Naive thymus-derived CD4-positive, alpha-beta T cell (primary cell): ENCODE data around the gene ANKRA2. TPM values are rescaled to one million over a fixed set of nuclear protein-coding genes. Genes with fewer than 3 reads are reported as not detected.
A peak's percentile ranks its signal among the peaks of the same experiment; 100 is the strongest.

ENCODE experiments used
- ATAC-seq: fragments of 150-1000 bp; cut with Tn5 transposase; 2 replicates; pipeline ENCODE4 v1.10.0; 2021; ENCODE audit warnings: mild to moderate bottlenecking, moderate library complexity
- CTCF ChIA-PET: fragments of 350-600 bp; sonication (Branson Sonifier 250); formaldehyde crosslinking; loops from one replicate; lab custom pipeline; 2021; ENCODE audit warnings: antibody characterized with exemption; lab: Charles Lee
- POLR2A ChIA-PET: fragments of 350-600 bp; sonication (Branson Sonifier 250); formaldehyde crosslinking; loops from one replicate; lab custom pipeline; 2021; ENCODE audit warnings: antibody characterized with exemption, inconsistent platforms; lab: Charles Lee
- DNase-seq, 9 donors: peaks; one replicate each; pipeline versions ENCODE4 v3.0.0 to v3.0.0-alpha.2; 2020 to 2022; ENCODE audit warnings: mixed read lengths in 1 of 9
- H3K27ac ChIP-seq: one replicate; pipeline ENCODE4 v1.7.0; 2013; ENCODE audit warnings: mild to moderate bottlenecking, low read depth, low read length, moderate library complexity
- H3K27me3 ChIP-seq, 2 donors: one replicate each; pipeline ENCODE4 v1.7.0; 2013; ENCODE audit warnings: low read length in 2 of 2, mild to moderate bottlenecking in 2 of 2, moderate library complexity in 2 of 2; ENCODE audit not compliant: control insufficient read depth in 2 of 2, insufficient read depth in 2 of 2
- H3K36me3 ChIP-seq, 3 experiments: 1 replicate in 2 of 3; 2 replicates in 1 of 3; pipeline ENCODE4 v1.7.0; 2013; ENCODE audit warnings: low read length in 3 of 3, mild to moderate bottlenecking in 3 of 3, moderate library complexity in 1 of 3; ENCODE audit not compliant: insufficient read depth in 3 of 3, control insufficient read depth in 2 of 3
- H3K4me1 ChIP-seq, 2 donors: one replicate each; pipeline ENCODE4 v1.7.0; 2013; ENCODE audit warnings: low read length in 2 of 2, mild to moderate bottlenecking in 2 of 2, moderate library complexity in 1 of 2; ENCODE audit not compliant: control insufficient read depth in 2 of 2, insufficient read depth in 2 of 2
- H3K4me3 ChIP-seq: 2 replicates; pipeline ENCODE4 v1.7.0; 2013; ENCODE audit warnings: mild to moderate bottlenecking, low read length
- H3K9me3 ChIP-seq, 3 experiments: 1 replicate in 2 of 3; 2 replicates in 1 of 3; pipeline ENCODE4 v1.7.0; 2013; ENCODE audit warnings: low read length in 3 of 3; ENCODE audit not compliant: control insufficient read depth in 2 of 3
- H3K27ac Mint-ChIP-seq, 9 donors: one replicate each; pipeline ENCODE4 v1.8.0; 2020 to 2022; ENCODE audit warnings: mixed read lengths in 9 of 9, mild to moderate bottlenecking in 8 of 9, moderate library complexity in 5 of 9, inconsistent platforms in 2 of 9
- H3K27me3 Mint-ChIP-seq, 5 donors: one replicate each; pipeline ENCODE4 v1.8.0; 2021 to 2022; ENCODE audit warnings: mixed read lengths in 5 of 5, mild to moderate bottlenecking in 1 of 5
- H3K36me3 Mint-ChIP-seq, 5 donors: one replicate each; pipeline ENCODE4 v1.8.0; 2020 to 2022; ENCODE audit warnings: mixed read lengths in 5 of 5, mild to moderate bottlenecking in 3 of 5, inconsistent platforms in 1 of 5
- H3K4me1 Mint-ChIP-seq, 7 donors: one replicate each; pipeline ENCODE4 v1.8.0; 2020 to 2022; ENCODE audit warnings: mixed read lengths in 7 of 7, mild to moderate bottlenecking in 3 of 7, inconsistent platforms in 1 of 7
- H3K4me3 Mint-ChIP-seq, 10 donors: one replicate each; pipeline ENCODE4 v1.8.0; 2020 to 2022; ENCODE audit warnings: mild to moderate bottlenecking in 10 of 10, mixed read lengths in 10 of 10, moderate library complexity in 6 of 10, inconsistent platforms in 2 of 10
- H3K9me3 Mint-ChIP-seq, 11 donors: one replicate each; pipeline ENCODE4 v1.8.0; 2020 to 2022; ENCODE audit warnings: mixed read lengths in 11 of 11, mild to moderate bottlenecking in 4 of 11, inconsistent platforms in 1 of 11, moderate library complexity in 1 of 11
- intact Hi-C, 2 donors: fragments of 100-400 bp; cut with micrococcal nuclease; formaldehyde crosslinking; loops; one replicate each; pipeline ENCODE4 v1.15.1; 2023
- polyA plus RNA-seq, 2 donors: library from polyadenylated mRNA; unstranded; fragments of 300-500 nt; fragmentation: Illumina TruSeq; gene quantifications; one replicate each; pipeline ENCODE4 v1.2.3, GENCODE V29; 2021
- total RNA-seq, 6 experiments: library from RNA in 5 of 6; stranded (reverse) in 5 of 6; gene quantifications; 1 replicate in 5 of 6; 2 replicates in 1 of 6; pipeline ENCODE4 v1.2.3 and lab custom pipeline; 2021 to 2026

ANKRA2 gene
- total and polyA plus RNA-seq, 7 experiments from 2014 or later = 19.6 to 57.8 (median 31.2) TPM

DNA sequence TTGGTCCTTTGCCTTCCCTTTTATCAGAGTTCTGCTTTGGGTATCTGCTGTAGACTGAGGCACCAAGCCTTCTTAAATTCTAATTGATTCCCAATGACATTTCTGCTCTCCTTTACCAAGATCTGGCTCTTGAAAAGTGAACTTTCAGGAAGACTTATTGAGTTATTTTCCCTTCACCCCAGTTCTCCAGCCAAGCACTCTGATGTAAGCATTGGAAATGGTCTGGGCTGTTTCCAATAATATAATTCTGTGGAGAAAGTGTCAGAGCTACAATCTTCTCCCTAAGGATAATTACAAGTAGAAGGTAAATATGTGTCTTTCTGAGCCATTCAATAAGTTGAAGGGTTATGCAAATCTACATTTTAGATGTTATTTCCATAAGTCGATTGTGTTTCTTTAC is 36.4 kb downstream of the ANKRA2 start:
- H3K27ac Mint-ChIP-seq = no peak overlapping the region
- DNase-seq (no peak), ATAC-seq (no peak)
- H3K4me1 ChIP-seq = no peaks in the 10 kb centered on the region
- no peaks in the 10 kb centered on the region for H3K27me3 ChIP-seq
- ChIA-PET CTCF (interaction anchor here (0.6 to 1.8 kb wide), 2 partner anchors 9 kb away, joined by 3 to 6 read pairs; no protein-coding TSS in a partner anchor), POLR2A (no interaction called here)
- H3K9me3 Mint-ChIP-seq = no peaks in the 10 kb centered on the region
- H3K4me3 Mint-ChIP-seq = no peak overlapping the region
- H3K9me3 ChIP-seq = no peaks in the 10 kb centered on the region
- H3K36me3 ChIP-seq = no peaks in the 10 kb centered on the region
- no peaks in the 10 kb centered on the region for H3K4me1 Mint-ChIP-seq
- H3K36me3 Mint-ChIP-seq = no peaks in the 10 kb centered on the region
- H3K27me3 Mint-ChIP-seq = peaks cover 7 to 50% (median 27%) of the 10 kb centered on the region in 5 donors
- H3K4me3 ChIP-seq = no peak overlapping the region
- intact Hi-C loops = no loop called here
- no peak overlapping the region for H3K27ac ChIP-seq

DNA sequence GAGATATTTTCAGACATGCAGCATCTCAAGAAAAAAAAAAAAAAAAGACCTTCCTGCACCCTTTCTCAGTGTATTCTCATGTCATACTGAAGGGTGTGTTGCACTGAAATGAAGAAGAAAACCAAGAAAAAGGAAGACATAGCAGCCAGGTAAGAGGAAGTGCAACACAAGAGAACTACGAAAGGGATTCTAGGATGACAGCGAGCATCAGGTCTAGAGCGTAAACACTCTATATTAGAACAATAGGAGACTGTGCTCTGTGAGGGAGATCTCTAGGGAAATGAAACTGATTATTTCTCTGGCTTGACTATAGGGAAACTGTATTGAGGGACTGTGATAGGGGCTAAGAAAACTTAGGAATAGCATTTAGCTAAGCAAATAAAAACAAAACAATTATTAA is 37.2 kb downstream of the ANKRA2 start:
- no peak overlapping the region for H3K4me3 Mint-ChIP-seq
- CTCF ChIA-PET = interaction anchor here (0.6 kb wide), 1 partner anchor 8 kb away, joined by 3 read pairs; no protein-coding TSS in a partner anchor
- peaks cover 7 to 47% (median 20%) of the 10 kb centered on the region in 5 donors for H3K27me3 Mint-ChIP-seq
- H3K4me1 ChIP-seq = no peaks in the 10 kb centered on the region
- POLR2A ChIA-PET = no interaction called here
- H3K9me3 ChIP-seq = no peaks in the 10 kb centered on the region
- DNase-seq = no peak
- intact Hi-C loops = no loop called here
- ATAC-seq = no peak
- no peak overlapping the region for H3K27ac ChIP-seq
- no peaks in the 10 kb centered on the region for H3K4me1 Mint-ChIP-seq
- no peaks in the 10 kb centered on the region for H3K27me3 ChIP-seq
- no peaks in the 10 kb centered on the region for H3K9me3 Mint-ChIP-seq
- H3K4me3 ChIP-seq = no peak overlapping the region
- no peak overlapping the region for H3K27ac Mint-ChIP-seq
- H3K36me3 ChIP-seq = no peaks in the 10 kb centered on the region
- no peaks in the 10 kb centered on the region for H3K36me3 Mint-ChIP-seq

DNA sequence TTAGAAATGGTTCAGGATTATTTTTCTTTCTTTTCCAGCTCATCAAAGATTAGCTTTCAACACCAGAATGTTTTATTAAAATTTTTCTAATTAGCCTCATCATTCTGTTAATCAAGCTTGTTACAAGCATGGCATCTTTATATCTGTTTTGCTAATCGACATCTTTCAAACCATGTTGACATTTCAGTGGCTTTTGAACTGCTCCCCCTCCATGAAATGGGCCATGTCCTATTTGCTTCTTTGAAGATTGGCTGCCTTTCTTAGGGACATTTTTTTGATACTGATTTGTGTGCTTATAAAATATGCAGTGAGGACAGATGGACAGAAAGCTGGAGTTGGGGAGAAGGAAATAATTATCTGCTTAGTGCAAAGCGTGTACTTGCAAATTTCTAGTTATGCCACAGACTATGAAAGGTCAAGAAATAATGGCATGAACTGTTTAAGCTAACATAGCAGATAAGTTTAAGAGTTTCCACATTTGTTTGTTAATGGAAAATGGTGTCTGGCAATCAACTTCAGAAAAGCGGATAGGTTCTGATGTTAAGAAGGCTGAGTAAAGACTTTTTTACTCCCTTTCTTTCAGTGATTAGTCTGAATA is 39.7 kb downstream of the ANKRA2 start:
- no peak for ATAC-seq
- POLR2A ChIA-PET = interaction anchor here (0.7 kb wide), 1 partner anchor 11 kb away, joined by 3 read pairs; no protein-coding TSS in a partner anchor

DNA sequence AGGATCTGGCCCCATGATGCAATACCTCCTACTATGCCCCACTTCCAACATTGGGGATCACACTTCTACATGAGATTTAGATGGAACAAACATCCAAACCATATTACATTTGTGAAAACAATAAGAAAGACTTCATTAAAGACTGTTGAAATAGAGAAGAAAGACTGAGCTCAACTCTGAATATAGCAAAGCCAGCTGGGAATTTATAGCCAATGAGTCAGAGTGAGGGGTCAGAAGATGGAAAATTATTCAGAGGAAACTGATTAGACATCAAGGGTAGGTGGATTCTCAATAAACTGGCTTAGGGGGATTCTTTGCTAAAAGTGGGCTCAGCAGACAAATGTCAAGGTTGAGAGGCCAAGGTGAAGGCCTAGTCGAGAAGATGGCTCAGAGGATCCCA is 41.6 kb downstream of the ANKRA2 start:
- Histone ChIP-seq H3K4me3 (no peak overlapping the region), H3K4me1 (no peaks in the 10 kb centered on the region), H3K27ac (no peak overlapping the region), H3K9me3 (no peaks in the 10 kb centered on the region), H3K36me3 (no peaks in the 10 kb centered on the region), H3K27me3 (no peaks in the 10 kb centered on the region)
- intact Hi-C loops = no loop called here
- no peak overlapping the region for H3K27ac Mint-ChIP-seq
- POLR2A ChIA-PET = no interaction called here
- no peak overlapping the region for H3K4me3 Mint-ChIP-seq
- H3K27me3 Mint-ChIP-seq = peaks cover 0 to 19% (median 4%) of the 10 kb centered on the region in 5 donors
- peaks cover 0 to 2% (median 0%) of the 10 kb centered on the region in 11 donors for H3K9me3 Mint-ChIP-seq
- H3K36me3 Mint-ChIP-seq = no peaks in the 10 kb centered on the region
- peaks cover 8 to 9% (median 9%) of the 10 kb centered on the region in 7 donors for H3K4me1 Mint-ChIP-seq
- CTCF ChIA-PET = interaction anchor here (1.0 kb wide), 1 partner anchor 11 kb away, joined by 8 read pairs; no protein-coding TSS in a partner anchor
- ATAC-seq (no peak), DNase-seq (no peak)

More for the DNA sequence above, 39.7 kb downstream of the ANKRA2 start:
- H3K9me3 Mint-ChIP-seq = no peaks in the 10 kb centered on the region
- intact Hi-C loops = no loop called here
- Histone ChIP-seq H3K4me3 (no peak overlapping the region), H3K4me1 (no peaks in the 10 kb centered on the region), H3K36me3 (no peaks in the 10 kb centered on the region), H3K9me3 (no peaks in the 10 kb centered on the region), H3K27me3 (no peaks in the 10 kb centered on the region), H3K27ac (no peak overlapping the region)
- CTCF ChIA-PET = interaction anchor here (0.6 to 1.8 kb wide), 2 partner anchors 12 to 28 kb away, joined by 3 to 10 read pairs; no protein-coding TSS in a partner anchor
- no peak overlapping the region for H3K27ac Mint-ChIP-seq
- H3K36me3 Mint-ChIP-seq = no peaks in the 10 kb centered on the region
- peaks cover 0 to 28% (median 10%) of the 10 kb centered on the region in 5 donors for H3K27me3 Mint-ChIP-seq
- no peak for DNase-seq
- H3K4me1 Mint-ChIP-seq = no peaks in the 10 kb centered on the region
- no peak overlapping the region for H3K4me3 Mint-ChIP-seq

DNA sequence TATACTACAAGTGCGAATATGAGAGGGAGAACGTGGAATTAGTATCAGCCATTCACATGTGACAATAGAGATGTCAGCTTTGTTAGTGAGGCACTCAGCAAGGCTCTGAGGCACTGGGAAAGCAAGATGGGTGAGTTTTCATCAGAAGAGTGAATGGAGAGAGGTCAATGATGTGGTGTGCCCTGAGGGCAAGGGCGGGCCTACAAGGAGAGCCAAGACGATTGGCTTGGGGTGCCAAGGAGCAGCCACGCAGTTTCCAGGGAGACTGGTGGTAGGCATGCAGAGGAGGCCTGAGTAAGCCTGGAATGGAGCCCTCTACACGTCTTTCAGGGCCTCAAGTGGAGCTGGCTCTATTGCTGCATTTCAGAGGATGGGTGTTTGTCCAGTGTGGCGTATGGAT is 42.5 kb downstream of the ANKRA2 start:
- CTCF ChIA-PET = interaction anchor here (1.2 kb wide), 1 partner anchor 14 kb away, joined by 9 read pairs; no protein-coding TSS in a partner anchor
- H3K27me3 ChIP-seq = no peaks in the 10 kb centered on the region
- intact Hi-C loops = no loop called here
- H3K9me3 Mint-ChIP-seq = peaks cover 0 to 2% (median 0%) of the 10 kb centered on the region in 11 donors
- no peak overlapping the region for H3K4me3 ChIP-seq
- no peaks in the 10 kb centered on the region for H3K9me3 ChIP-seq
- DNase-seq (no peak), ATAC-seq (no peak)
- no peaks in the 10 kb centered on the region for H3K36me3 Mint-ChIP-seq
- H3K4me3 Mint-ChIP-seq = no peak overlapping the region
- no peaks in the 10 kb centered on the region for H3K4me1 ChIP-seq
- POLR2A ChIA-PET = no interaction called here
- no peak overlapping the region for H3K27ac Mint-ChIP-seq
- H3K36me3 ChIP-seq = no peaks in the 10 kb centered on the region
- H3K4me1 Mint-ChIP-seq = peaks cover 8 to 9% (median 9%) of the 10 kb centered on the region in 7 donors
- H3K27ac ChIP-seq = no peak overlapping the region
- H3K27me3 Mint-ChIP-seq = peaks cover 0 to 14% (median 4%) of the 10 kb centered on the region in 5 donors

DNA sequence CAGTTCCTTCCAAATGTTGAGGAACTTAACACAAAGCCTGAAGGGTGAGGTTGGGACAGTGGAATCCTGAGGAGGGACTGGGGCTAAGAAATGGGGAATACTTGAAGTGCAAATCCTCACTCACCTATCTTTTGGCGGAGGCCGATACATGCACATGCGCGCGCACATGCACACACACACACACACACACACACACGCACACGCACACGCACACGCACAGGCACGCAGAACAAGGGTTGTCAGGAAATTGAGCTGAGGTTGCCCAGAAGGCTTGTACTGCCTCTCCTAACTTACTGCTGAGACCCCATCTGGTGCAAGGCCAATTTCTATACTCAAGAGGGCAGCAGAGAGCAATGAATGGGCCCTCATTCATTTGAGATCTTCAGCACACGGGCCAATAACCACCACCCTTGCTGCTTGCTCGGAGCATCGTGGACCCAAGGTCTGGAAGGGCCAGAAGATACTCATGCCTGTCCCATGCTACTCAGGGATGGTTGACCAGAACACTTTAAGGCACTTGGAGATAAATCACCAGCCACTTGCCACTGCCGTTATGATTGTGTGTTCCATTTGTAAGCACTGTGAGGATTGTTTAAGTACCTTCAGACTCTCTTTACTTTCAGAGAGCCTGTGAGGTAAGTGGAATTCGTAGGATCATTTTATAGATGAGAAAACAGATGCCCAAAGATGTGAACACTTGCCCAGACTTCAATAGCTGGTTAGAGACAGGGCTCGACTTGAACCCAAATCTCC is 45.7 kb downstream of the ANKRA2 start:
- H3K36me3 ChIP-seq = no peaks in the 10 kb centered on the region
- Mint-ChIP-seq H3K9me3 (peaks cover 0 to 2% (median 0%) of the 10 kb centered on the region in 11 donors), H3K27me3 (peaks cover 0 to 2% (median 0%) of the 10 kb centered on the region in 5 donors), H3K4me1 (peaks cover 8 to 9% (median 9%) of the 10 kb centered on the region in 7 donors), H3K27ac (peak overlapping the region in 8 of 9 donors; percentile 20 to 86 (median 66)), H3K4me3 (peak overlapping the region in 8 of 10 donors; percentile 55 to 72 (median 66)), H3K36me3 (no peaks in the 10 kb centered on the region)
- no peak overlapping the region for H3K4me3 ChIP-seq
- peak; percentile 29 to 82 (median 80) for DNase-seq
- no peaks in the 10 kb centered on the region for H3K4me1 ChIP-seq
- no peaks in the 10 kb centered on the region for H3K27me3 ChIP-seq
- intact Hi-C loops = loop anchor here (1.0 to 2.0 kb wide), 6 partner anchors 16 to 273 kb away; partner anchors contain the start of genes ANKRA2 (in 2 of the 2), BTF3 (in 2 of the 2) and UTP15 (in 2 of the 2)
- ATAC-seq = peak; percentile 99
- POLR2A ChIA-PET = no interaction called here
- no peak overlapping the region for H3K27ac ChIP-seq
- H3K9me3 ChIP-seq = no peaks in the 10 kb centered on the region
- CTCF ChIA-PET = interaction anchor here (0.8 to 3.7 kb wide), 4 partner anchors 9 to 273 kb away, joined by 3 to 38 read pairs (median 4); no protein-coding TSS in a partner anchor
